GM21367 (cell line): ENCODE data around the gene EBF4.

ENCODE experiments used
- ATAC-seq: cut with Tn5 transposase; IDR thresholded peaks from one replicate; pipeline ENCODE4 v1.9.1; 2021; ENCODE audit not compliant: unreplicated experiment

The EBF4 gene

DNA sequence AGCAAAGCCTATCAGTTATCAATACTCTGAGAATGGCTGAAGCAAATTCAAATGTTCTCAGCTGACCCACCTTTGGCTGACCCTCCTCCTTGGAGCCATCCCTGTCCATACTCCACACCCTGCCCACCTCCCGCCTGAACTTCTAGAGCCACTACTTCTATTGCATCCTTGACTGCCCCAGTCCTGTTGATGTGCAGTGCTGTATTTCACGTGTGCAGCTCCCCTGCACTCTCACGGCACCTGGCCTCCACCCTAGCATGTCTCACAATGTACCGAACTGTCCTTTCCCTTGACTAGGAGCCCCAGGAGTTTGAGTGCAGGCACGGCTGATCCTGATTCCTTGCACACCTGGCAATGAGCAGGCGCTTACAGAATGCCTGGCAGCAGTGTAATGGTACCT lies 100.9 kb downstream of the EBF4 start:
- no peak for ATAC-seq

DNA sequence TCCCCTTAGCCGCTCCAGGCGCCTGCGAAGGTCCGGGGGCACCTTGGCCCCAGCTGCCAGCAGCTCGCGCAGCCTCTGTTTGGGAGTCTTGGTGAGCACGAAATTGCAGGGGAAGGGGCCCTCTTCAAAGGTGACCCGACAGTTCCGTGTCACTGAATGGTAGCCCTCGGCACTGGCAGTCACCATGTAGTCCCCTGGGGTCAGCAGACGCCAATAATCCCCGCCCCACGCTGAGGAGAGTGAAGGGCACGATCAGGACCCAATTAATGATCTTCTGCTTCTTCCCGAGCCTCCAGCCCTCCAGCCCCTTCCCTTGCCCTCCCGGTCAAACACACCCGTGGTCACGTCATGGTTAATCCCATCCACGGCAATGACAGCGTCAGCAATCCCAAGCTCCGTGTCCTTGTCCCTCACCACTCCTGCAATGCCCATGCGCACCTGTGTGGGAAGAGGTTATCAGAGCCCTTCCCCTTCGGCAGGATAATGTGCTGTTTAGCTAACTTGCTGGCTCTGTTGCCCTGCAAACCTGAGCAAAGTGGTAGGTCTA lies 101.7 kb downstream of the EBF4 start:
- no peak for ATAC-seq

DNA sequence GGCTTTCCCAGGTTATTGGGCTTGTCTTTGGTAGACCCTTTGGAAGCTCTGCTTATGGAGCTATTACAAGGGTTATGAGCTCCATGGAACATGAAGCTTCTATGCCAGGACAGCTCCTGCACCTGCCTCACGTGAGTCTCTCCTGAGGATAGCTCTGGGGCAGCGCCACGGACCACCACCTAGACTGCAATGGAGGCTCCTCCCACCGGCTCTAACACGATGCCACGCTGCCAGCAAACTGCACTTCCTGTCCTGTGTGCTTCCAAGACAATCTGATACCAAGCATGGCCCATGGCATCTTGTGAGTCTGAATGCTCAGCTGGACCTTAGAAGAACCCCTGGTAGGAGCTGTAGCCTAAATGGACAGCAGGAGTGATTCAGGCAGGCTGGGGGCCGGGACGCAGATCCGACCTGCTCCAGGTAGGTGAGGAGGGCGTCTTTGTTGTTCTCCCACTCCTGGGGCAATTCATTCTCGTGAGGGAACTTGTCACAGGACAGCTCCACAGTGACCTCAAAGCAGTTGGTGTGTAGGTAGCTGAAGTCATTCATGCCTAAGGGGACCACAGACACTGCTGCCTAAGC lies 102.4 kb downstream of the EBF4 start:
- ATAC-seq = no peak

DNA sequence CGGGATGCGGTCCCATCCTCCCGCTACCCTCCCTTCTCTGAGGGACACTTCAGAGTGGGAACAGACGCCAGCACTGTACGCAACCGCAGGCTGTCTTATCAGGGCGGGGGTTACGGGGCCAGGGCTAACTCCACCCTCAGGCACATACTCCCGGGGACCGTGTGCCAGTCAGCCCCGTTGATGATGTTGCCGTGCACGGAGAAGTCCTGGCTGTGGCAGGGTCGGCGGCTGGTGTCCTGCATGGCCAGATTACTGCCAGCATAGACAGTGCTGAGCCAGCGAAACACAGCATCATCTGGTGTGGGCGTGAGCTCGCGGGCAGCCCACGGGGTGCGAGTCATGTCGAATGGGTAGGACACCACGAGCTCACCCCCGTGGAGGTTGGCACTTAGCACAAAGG lies 102.9 kb downstream of the EBF4 start:
- ATAC-seq = no peak

DNA sequence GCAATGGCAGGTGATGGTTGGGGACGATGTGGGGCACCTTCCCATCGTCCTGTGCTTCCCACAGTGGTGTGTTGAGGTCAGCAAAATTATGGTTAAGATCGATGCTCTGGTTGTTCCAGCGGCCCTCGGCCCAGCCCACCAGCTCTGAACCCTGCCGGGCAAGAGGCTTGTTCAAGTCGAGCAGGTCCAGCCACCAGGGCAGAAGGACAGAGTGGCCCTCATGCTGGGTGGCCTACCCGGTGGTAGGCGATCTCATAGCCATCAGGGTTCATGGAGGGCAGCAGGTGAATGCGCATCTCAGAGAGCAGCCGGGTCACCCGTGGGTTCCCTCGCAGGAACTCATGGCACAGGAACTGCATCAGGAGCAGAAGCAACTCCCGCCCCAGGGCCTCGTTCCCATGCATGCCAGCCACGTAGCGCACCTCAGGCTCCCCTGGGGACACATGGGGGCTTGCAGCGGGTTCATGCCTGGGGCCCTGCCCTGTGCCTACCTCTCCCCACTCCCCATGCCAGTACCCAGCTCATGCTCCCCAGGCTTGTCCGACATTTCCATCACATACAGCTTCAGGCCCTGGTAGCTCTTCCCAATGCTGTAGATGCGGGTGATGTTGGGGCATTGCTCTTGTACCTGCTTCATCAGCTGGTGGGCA lies 103.6 kb downstream of the EBF4 start:
- no peak for ATAC-seq

DNA sequence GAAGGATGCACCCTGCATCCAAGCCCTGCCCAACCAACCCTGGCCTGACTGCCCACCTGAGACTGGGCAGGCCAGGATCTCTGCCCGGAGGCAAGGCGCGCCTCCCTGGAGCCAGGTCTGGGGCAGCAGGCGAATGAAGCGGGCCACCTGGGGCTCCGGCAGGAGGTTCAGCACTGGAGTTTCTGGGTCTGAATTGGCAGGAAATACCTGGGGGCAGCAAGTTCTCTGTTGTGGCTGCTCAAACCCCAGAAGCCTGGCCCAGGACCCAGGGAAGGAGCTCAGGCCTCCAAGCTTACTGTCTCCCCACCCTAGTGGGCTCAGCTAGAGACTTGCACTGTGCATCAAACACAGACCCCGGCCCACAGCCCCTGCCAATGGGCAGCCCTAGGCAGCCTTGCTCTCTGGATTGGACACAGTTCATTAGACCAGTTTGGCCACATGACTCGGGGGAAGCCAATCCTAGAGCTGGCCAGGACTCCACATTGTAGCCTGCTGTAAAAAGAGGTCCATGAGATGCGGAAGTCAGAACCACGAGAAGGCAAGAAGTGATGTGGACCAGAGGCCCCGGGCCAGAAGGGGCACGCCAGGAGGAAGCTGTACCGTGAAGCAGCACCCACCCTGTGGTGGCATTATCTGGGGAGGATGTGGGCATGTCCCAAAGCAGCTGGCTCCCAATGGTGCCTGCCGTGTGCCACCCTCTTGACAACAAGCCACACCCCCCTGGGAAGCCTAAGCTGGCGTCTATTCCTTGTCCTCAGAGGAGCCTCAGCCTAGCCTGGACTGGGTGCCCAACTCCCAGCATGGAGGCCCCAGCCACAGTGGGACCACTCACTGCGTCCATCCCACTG lies 104.8 kb downstream of the EBF4 start:
- no peak for ATAC-seq

DNA sequence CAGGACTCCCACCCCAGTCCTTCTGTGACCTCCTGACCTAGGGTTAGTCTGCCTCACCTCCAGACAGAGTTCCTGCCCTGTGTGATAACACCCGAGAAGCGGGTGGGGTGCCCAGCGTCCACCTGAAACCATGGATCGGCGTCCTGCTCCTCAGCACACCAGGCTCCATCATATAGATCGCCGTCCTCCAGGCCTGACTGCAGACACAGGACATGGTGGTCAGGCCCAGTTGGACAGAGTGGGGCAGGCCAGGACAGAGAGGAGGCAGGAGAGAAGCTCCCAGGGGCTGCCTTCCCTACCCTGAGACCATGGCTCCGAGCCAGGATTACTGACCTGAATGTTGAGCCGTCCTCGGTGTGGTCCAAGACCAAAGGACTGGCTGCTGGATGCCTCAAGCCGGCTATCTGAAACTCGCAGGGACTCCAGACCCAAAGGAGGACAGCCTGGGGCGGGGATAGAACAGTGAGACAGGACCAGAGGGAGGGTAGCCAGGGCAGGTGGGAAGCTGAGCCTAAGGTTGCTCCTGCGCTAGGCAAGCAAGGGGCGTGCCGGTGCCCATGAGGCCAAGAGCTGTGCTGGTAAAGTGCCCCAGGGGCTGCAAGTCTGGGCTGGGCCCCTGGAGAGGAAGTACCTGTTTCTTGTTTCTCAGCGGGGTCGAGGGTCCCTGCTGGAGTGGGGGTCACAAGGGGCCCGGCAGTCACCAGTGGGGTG lies 105.7 kb downstream of the EBF4 start:
- ATAC-seq = no peak

DNA sequence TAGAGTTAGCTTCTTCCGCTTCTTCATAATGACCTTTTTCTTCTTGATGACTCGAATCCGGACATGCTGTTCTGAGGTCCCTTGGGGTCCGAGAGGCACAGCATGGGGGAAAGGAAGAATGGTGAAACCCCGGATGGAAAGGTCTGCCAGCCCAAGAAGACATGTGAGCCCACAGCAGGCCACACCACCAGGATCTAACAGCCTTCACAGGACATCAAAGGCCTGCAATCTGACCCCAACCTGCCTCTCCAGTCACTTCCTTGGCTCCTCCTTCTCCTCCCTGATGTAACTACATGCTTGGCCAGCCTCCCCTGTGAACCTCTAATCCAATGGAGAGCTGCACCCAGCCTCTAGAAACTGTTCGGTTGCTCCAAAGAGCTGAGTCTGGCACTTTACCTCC lies 106.2 kb downstream of the EBF4 start:
- no peak for ATAC-seq

DNA sequence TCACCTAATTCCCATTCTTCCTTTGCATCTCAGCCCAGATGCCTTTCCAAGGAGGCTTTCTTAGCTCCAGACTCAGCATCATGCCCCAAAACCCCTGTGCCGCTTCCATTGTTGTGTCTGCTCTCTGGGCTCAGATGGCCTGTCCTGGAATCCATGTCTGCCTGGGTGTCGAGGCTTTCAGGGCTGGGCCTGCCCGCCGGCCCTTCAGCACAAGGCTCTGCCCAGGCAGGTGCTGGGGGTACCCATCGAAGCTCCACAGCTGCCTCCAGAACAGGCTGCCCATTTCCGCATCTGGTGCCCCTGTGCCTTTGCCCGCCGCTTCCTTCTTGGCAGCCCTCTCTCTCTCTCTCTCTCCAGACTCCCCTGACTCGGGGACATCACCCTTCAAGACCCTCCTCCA lies 106.7 kb downstream of the EBF4 start:
- no peak for ATAC-seq

DNA sequence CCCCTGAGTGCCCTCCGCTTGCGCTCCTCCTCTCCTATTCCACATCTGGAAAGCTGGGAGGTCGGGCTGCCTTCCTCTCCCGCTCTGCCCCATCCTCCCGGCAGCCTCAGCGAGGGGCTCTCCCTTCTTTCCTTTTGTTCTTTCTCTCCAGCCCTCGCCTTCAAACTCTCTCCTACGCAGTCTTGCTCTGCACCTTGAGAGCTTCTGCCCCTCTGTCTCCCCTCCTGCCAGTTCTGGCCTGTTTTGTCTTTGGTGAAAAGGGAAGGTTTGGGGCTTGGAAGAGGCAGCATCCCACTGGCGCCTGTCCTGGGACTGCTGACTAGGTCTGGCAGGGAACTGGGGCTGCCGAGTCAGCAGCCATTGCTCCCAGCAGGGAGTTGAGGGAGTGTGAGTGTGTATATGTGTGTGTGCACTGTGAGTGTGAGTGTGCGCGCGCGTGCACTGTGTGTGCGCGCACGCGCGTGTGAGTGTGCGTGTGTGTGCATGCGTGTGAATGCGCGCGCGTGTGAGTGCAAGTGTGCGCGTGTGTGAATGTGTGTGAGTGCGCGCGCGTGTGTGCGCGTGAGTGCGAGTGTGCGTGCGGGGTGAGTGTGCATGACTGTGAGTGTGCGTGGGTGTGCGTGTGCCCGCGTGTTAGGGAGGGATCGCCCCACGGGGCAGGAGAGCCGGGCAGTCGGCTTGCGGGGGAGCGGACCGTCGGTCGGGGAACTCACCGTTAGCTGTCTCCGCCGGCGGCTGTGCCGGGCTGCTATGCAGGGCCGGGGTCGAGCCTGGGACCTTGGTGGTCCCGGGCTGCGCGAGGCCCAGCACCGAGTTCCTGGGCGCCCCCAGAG lies 107.3 kb downstream of the EBF4 start:
- no peak for ATAC-seq

DNA sequence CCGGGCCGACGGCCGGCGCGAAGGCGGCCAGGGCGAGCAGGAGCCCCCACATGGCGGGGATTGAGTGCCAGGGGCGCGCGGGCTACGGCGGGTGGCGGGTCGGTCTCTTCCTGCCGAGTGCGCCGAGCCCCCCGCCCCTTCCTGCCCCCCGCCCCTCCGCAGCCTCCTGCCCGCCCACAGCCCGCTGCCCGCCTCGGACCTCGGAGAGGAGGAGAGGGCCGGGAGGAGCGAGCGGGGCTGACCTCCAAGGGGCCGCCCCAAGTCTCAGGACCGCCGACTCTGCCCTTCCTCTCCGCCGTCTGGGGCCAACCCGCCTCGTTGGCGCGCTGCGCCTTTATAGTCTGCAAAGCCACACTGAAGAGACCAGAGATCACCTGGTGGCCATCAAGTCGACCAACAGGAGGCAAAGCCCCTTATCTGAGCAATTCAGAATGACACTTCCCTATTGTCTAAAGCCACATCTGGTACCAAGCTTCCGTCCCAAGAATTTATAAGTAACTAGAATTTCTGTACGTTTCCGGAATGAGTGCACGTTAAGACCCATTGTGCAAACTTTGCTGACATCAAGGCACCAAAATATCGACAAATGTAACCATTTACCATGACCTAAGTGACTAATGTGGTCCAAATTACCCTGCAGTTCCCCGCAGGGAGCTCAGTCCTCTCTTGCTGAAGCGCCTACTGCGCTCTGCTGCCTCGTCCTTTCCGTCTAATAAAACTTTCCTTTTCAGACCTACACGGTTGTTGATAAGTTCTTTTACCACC lies 108.1 kb downstream of the EBF4 start, which contains the start of gene CPXM1:
TSS of gene CPXM1 (minus strand) at position 107 of the 765 bp plus-strand sequence. CDS start at position 52, 55 bp downstream.
- no peak for ATAC-seq

DNA sequence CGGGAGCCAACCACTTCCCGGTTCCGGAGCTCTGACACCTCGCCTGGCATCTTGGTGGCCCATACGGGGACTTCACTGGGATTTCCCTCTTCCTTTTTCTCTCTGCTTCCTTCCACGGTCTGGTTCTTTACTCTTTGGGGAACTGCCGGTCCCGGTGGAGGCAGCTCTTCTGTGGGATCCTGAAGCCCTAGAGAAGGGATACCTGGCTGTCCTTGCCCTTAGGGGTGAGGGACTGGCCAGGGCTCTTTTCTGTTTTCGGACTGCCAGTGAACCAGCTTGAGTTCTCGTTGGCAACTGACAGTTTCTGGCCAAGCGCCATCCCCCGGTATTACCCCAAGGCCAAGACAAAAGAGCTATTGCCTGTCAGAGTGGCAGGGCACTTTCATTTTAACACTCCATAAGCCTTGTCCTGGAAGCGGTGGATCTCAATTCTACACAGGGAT lies 108.7 kb downstream of the EBF4 start:
- no peak for ATAC-seq

DNA sequence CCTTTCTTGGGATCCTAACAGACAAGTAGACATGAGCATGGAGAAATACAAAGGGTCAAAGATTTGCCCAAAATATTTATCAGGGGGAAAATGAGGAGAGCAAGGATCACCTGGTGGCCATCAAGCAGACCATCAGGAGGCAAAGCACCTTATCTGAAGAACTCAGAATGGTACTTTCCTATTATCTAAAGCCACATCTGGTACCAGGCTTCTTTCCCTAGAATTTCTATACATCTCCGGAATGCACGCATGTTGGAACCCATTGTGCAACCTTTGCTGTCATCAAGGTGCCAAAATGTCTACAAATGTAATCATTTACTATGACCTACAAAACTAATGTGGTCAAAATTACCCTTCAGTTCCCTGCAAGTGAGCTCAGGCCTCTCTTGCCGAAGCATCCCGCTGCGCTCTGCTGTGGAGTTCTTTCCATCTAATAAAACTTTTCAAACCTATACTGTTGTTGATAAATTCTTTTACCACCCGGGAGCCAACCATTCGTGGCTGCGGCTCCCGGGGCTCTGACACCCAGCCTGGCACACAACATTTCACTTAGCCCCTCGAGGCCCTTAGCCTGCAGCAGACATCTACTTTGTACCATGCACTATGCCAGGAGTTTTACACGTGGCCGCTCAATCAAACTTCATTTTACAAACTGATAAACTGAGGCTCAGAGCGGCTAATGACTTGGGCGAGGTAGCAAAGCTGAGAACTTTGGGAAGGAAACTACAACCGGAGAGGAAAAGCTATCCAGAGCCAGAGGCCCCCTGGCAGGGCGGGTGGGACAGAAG lies 111.7 kb downstream of the EBF4 start:
- no peak for ATAC-seq

DNA sequence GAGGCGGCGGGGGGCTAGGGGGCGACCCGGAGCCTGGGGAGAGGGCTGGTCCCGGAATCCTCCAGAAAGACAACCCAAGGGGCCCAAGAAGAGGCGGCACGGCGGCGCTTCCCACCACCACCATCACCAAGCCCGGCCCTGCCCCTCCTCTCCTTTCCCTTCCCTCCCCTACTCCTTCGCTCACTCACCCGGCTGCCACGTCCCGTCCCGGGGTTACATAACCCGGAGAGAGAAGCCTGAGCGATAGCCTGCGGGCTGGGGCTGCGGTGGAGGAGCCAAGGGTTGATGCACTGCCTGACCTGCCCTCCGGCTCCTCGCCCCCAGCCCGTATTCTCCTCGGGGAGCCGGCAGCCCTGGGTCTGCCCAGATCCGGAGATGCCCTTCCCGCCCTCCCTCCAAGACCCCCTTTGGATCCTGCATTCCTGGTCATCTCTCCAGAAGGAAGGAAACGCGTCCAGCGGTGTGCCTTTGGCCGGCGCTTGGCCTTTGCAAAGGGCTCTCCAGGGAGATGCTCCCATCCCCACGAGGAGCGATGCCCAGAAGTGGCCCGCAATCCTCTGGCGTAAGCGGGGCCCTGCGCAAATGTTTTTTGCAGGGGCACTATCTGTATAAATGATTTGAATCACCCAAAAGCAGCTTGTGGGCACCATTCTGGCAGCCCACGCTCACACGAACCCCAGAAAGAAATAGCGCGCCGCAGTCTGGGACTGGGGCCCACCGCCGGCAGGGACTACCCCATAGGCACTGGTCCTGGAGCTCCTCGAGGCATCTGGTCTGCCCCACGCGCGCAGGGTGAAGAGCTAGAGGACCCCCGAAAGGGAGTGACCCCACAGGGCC lies 112.5 kb downstream of the EBF4 start:
- no peak for ATAC-seq

DNA sequence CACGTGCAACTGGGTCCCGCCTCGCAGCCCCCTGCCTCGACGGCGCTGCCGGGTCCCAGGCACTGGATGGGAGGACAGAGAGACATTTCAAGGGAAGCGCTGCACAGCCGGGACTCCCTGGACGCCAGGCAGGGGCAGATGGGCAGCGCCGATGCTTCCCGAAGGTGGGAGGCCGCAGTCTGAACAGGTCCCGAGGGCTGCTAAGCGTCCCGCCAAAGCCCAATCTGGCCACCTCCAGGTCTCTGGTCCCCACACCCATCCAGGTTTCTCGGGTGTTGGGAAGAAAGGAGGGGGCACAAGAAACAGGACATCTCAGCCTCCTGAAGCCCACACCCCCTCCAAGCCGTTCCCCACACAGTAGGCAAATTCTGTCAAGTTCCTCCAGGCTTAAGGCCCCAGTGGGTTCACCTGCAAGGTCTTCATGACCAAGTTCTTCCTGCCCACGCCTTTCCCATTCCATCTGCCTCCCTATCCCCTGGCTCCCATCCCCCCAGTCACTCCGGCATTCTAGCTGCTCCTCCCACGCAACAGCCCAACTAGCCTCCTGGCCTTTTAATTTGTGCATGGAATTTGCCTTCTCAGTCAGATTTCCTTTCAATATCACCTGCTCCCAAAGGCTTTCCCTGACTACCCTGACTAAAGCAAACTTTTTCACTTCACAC lies 113.2 kb downstream of the EBF4 start:
- no peak for ATAC-seq

DNA sequence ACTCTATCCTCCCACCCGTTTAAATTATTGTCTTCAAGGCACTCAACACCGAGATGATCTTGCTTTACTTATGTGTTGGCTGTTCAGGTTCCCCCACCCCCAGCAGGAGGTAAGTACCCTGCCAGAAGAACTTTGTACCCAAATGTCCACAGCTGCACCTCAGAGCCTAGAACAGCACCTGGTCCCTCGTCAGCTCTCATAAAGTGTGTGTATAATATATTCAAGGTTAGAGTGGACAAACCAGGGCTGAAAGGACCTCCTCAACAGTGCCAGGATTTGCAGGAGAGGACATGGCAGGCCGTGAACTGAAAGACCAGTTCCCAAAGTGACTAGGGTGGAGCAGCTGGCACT lies 113.7 kb downstream of the EBF4 start:
- no peak for ATAC-seq

DNA sequence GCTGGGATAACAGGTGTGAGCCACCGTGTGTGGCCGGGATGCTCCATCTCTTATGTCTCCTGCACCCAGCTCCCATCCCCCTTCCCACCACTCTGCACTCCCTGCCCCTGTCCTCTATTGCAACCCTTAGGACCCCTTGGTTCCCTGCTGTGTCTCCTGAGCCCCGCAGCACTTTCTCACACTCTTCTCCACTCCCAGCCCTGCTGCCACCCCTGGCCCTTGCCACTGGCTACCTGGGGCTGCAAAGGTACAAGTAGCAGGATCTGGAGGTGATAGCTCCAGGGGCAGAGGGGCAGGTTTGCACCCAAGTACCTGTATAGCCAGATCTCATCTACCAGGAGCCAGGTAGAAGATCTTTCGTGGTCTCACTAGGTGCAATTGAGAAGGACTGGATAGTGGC lies 114.4 kb downstream of the EBF4 start:
- ATAC-seq = no peak
